SK-N-MC (cell line): ENCODE results near the gene NEURL2.
A peak's percentile ranks its signal among the peaks of the same experiment; 100 is the strongest.

Source experiments
- DNase-seq: peaks from one replicate; pipeline ENCODE4 v3.0.0-alpha.2; 2011; ENCODE audit warnings: low read depth, low spot score
- H3K27ac ChIP-seq: fragments of 200-600 bp; sonication (generic); 2 replicates; pipeline ENCODE4 v1.5.1; 2016; ENCODE audit warnings: mixed run types
- H3K36me3 ChIP-seq: fragments of 200-600 bp; sonication (generic); 2 replicates; pipeline ENCODE4 v1.6.1; 2017; ENCODE audit warnings: antibody characterized with exemption, low read length, mixed read lengths; ENCODE audit not compliant: insufficient read depth
- H3K4me3 ChIP-seq: fragments of 200-600 bp; sonication (generic); 2 replicates; pipeline ENCODE4 v1.5.1; 2016
- H3K9ac ChIP-seq: fragments of 200-600 bp; sonication (generic); 2 replicates; pipeline ENCODE4 v1.8.0; 2017; ENCODE audit warnings: mixed run types, mixed read lengths; ENCODE audit not compliant: insufficient read length
- H3K9me3 ChIP-seq: fragments of 200-600 bp; sonication (generic); 2 replicates; pipeline ENCODE4 v1.6.1; 2017; ENCODE audit warnings: low read depth, mild to moderate bottlenecking, antibody characterized with exemption, low read length, moderate library complexity, mixed read lengths
- EZH2 ChIP-seq: fragments of 200-600 bp; sonication (generic); IDR thresholded peaks from one replicate; pipeline ENCODE4 v1.6.1; 2017; ENCODE audit warnings: antibody characterized with exemption
- FOXP2 ChIP-seq: optimal IDR thresholded peaks from 2 replicates; pipeline ENCODE3; 2011; ENCODE audit warnings: mild to moderate bottlenecking, moderate library complexity; ENCODE audit not compliant: insufficient read depth; ENCODE audit errors: extremely low read length, control extremely low read depth
- POLR2AphosphoS5 ChIP-seq: IDR thresholded peaks from 2 replicates; pipeline ENCODE4 v1.6.1; 2012; ENCODE audit warnings: mild to moderate bottlenecking, low read depth, low read length, borderline replicate concordance

Gene NEURL2

DNA sequence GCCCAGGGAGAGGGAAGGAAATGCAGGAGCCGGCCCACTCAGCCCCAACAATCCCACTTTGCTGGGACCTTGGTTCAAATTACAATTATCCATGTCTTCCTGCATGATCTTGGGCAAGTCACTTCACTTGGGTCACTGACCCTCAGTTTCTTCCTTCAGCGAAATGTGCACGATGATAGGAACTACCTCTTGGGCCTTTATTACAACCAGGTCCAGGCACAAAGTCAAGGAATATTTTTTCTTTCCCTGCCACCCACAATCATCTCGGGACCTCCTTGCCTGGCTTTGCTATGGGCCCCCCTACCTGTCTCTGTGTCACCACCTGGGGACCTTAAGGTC is 21.3 kb upstream of the NEURL2 start:
- peak overlapping the region; percentile 98 for H3K4me3 ChIP-seq
- peaks cover 15% of the 10 kb centered on the region; the same call in 1 of the 2 replicates for H3K36me3 ChIP-seq
- no peaks in the 10 kb centered on the region for H3K9me3 ChIP-seq
- no peak overlapping the region for H3K27ac ChIP-seq
- TF ChIP-seq FOXP2 (no peak), POLR2AphosphoS5 (no peak), EZH2 (no peak)
- no peak for DNase-seq
- peak overlapping the region; percentile 86 for H3K9ac ChIP-seq

GRCh38 chr20:45911486-45912343 is 20.7 kb upstream of the NEURL2 start, which contains the start of gene PLTP:
PLTP (minus strand) TSS chr20:45912155; CDS start chr20:45911452, 703 bp downstream.
- Histone ChIP-seq H3K9ac (peak within 1 kb of the TSS; percentile 86), H3K27ac (peak within 1 kb of the TSS; percentile 66; the same call in 1 of the 2 replicates), H3K9me3 (no peaks in the 10 kb centered on the region), H3K36me3 (peaks cover 15% of the 10 kb centered on the region; the same call in 1 of the 2 replicates), H3K4me3 (peak within 1 kb of the TSS; percentile 98)
- DNase-seq: no peak
- TF ChIP-seq EZH2 (no peak), POLR2AphosphoS5 (peak; percentile 93)

DNA sequence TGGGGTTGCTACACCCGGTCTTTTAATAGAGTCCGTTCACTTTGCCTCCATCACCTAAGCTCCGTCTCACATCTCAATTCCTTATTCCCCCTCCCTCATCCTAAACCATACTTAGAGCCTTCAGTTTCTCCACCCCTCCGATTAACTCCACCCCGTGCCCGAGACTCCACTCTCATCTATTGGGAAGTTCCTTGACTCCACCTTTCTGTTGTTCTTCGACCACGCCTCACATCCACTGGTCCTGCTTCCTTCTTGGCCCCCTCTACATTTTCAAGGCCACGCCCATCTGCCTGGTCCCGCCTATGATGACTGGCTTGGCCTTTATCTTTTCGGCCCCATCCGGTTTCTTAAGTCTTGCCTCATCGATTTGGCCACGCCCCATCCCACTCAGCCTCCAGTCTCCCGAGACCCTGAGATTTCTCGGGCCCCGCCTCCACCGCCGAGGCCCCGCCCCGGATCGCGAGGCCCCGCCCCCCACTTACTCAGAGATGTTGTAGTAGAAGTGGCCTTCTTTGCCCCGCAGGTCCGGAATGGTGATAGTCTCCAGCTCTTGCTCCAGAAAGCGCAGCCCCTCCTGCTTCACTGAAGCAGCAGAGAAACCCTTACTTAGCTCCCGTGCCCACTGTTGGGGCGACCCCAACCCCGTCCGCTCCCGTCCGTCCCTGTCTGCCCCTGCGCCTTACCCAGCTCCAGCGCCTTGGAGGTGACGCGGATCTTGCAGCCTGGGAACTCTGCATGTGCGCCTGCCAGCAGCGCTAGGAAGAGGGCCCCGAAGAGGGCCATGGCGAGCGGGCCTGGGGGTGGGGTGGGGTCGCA is 19.9 kb upstream of the NEURL2 start:
- peak; percentile 83 for TF ChIP-seq POLR2AphosphoS5
- TF ChIP-seq FOXP2: no peak
- H3K4me3 ChIP-seq: peak overlapping the region; percentile 98
- no peaks in the 10 kb centered on the region for H3K9me3 ChIP-seq
- H3K27ac ChIP-seq: peak overlapping the region; percentile 66; the same call in 1 of the 2 replicates
- peaks cover 21% of the 10 kb centered on the region; the same call in 1 of the 2 replicates for H3K36me3 ChIP-seq
- peak overlapping the region; percentile 86 for H3K9ac ChIP-seq
- peak; percentile 99 for DNase-seq

DNA sequence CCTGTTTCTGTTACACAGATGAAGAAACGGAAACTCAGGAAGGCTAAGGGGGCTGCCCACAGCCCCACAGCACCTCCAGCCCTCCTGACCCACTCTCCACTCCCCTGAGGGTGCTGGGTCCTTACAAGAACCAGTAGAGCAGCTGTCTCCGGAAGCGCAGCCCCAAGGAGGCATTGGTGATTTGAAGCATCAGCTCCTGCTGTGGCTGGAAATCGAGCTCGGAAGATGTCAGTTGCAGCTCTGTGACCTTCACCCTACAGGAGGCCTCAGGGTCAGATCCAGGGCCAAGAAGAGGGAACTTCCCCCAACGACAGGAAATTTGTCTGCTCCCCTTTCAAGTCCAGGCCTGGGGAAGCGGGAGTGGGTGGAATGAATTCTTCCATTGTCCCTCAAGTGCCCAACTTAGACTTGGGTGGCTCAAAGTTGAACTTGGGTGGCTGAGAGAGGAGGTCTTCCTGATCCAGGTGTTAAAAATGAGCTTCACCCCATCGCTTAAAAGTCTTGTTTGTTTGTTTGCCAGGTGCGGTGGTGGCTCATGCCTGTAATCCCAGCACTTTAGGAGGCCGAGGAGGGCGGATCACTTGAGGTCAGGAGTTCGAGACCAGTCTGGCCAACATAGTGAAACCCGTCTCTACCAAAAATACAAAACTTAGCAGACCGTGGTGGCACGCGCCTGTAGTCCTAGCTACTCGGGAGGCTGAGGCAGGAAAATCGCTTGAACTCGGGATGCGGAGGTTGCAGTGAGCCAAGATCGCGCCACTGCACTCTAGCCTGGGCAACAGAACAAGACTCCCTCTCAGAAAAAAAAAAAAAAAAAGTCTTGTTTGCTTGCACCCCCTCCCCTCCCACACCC is 19.0 kb upstream of the NEURL2 start:
- TF ChIP-seq POLR2AphosphoS5 (no peak), FOXP2 (no peak), EZH2 (no peak)
- no peak overlapping the region for H3K27ac ChIP-seq
- no peak overlapping the region for H3K9ac ChIP-seq

DNA sequence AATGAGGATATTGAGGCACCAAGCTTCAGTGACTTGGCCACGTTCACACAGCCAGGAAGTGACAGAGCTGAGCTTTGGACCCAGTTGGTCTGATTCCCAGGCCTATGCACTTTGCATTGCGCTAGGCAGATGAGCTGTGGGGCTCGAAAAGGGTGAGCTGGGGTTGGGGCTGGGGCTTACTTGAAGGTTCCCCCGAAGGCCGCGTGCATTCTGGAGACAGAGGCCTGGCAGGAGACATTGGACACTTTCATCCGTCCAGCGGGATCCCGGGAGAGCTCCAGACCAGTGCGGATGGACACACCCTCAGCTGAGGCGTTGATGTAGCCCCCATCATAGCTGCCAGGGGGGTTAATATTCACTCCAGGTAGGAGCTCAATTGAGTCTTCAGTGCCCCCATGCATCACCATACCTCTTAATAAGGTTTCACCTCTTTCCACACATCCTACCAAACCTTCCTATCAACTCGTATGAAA is 18.4 kb upstream of the NEURL2 start:
- Histone ChIP-seq H3K36me3 (peaks cover 33% of the 10 kb centered on the region; the same call in 1 of the 2 replicates), H3K9ac (no peak overlapping the region), H3K9me3 (no peaks in the 10 kb centered on the region), H3K27ac (no peak overlapping the region), H3K4me3 (no peak overlapping the region)
- DNase-seq: no peak
- no peak for TF ChIP-seq FOXP2
- TF ChIP-seq POLR2AphosphoS5: no peak

More for the DNA sequence above, 19.0 kb upstream of the NEURL2 start:
- DNase-seq: no peak
- H3K9me3 ChIP-seq: no peaks in the 10 kb centered on the region
- no peak overlapping the region for H3K4me3 ChIP-seq
- H3K36me3 ChIP-seq: peaks cover 27% of the 10 kb centered on the region; the same call in 1 of the 2 replicates

- H3K36me3 ChIP-seq: peaks cover 35% of the 10 kb centered on the region; the same call in 1 of the 2 replicates
- DNase-seq: no peak
- H3K27ac ChIP-seq: no peak overlapping the region
- H3K9me3 ChIP-seq: no peaks in the 10 kb centered on the region
- H3K4me3 ChIP-seq: no peak overlapping the region
- TF ChIP-seq POLR2AphosphoS5: no peak
- no peak for TF ChIP-seq EZH2
- TF ChIP-seq FOXP2: no peak
- H3K9ac ChIP-seq: no peak overlapping the region
These were observed 17.1 kb upstream of the NEURL2 start for GRCh38 chr20:45908084-45908483.

- no peak for DNase-seq
- H3K27ac ChIP-seq: no peak overlapping the region
- no peak for TF ChIP-seq POLR2AphosphoS5
- TF ChIP-seq FOXP2: no peak
- no peak for TF ChIP-seq EZH2
- H3K9me3 ChIP-seq: no peaks in the 10 kb centered on the region
- no peak overlapping the region for H3K4me3 ChIP-seq
- no peak overlapping the region for H3K9ac ChIP-seq
- peaks cover 35% of the 10 kb centered on the region; the same call in 1 of the 2 replicates for H3K36me3 ChIP-seq
These were observed 16.4 kb upstream of the NEURL2 start for GRCh38 chr20:45907219-45907948.
